Measurements from ENCODE around the gene ACTR10. TPM values are rescaled to one million over a fixed set of nuclear protein-coding genes. Genes with fewer than 3 reads are reported as not detected.

The ACTR10 gene
- total and polyA plus RNA-seq, 9 of the 15 experiments (the other 6 are each of a cell fraction or from before 2014, with no cell fraction given), result 22.0 to 66.1 (median 34.1) TPM

- TF ChIP-seq FOXO4 (CRISPR knock-in tag; IDR thresholded peaks at IDR 0.05) (no peak), ZNF3 (CRISPR knock-in tag; IDR thresholded peaks at IDR 0.05) (no peak), ETV1 (tag; conservative IDR thresholded peaks at IDR 0.05; ENCODE audit: low read depth) (0 out of 2 replicates have a peak, but pooled peaks have one; percentile 8), ZNF217 (CRISPR knock-in tag; IDR thresholded peaks at IDR 0.05) (no peak), ZNF57 (CRISPR knock-in tag; IDR thresholded peaks at IDR 0.05) (no peak), KLF6 (CRISPR knock-in tag; IDR thresholded peaks at IDR 0.05; ENCODE audit: borderline replicate concordance) (no peak), DPF2 (IDR thresholded peaks at IDR 0.05) (no peak; the same call in 1 of the 2 replicates), NRF1 (conservative IDR thresholded peaks at IDR 0.05 in 1 of 2, IDR thresholded peaks at IDR 0.05 in 1 of 2) (peak; percentile 94 to 95), PPARD (CRISPR knock-in tag; IDR thresholded peaks at IDR 0.05) (no peak), BACH1 (tag; IDR thresholded peaks at IDR 0.05) (peak; percentile 82)
- TF ChIP-seq, protein P1, sequence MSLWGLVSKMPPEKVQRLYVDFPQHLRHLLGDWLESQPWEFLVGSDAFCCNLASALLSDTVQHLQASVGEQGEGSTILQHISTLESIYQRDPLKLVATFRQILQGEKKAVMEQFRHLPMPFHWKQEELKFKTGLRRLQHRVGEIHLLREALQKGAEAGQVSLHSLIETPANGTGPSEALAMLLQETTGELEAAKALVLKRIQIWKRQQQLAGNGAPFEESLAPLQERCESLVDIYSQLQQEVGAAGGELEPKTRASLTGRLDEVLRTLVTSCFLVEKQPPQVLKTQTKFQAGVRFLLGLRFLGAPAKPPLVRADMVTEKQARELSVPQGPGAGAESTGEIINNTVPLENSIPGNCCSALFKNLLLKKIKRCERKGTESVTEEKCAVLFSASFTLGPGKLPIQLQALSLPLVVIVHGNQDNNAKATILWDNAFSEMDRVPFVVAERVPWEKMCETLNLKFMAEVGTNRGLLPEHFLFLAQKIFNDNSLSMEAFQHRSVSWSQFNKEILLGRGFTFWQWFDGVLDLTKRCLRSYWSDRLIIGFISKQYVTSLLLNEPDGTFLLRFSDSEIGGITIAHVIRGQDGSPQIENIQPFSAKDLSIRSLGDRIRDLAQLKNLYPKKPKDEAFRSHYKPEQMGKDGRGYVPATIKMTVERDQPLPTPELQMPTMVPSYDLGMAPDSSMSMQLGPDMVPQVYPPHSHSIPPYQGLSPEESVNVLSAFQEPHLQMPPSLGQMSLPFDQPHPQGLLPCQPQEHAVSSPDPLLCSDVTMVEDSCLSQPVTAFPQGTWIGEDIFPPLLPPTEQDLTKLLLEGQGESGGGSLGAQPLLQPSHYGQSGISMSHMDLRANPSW (CRISPR knock-in tag; IDR thresholded peaks at IDR 0.05), result no peak
- TF ChIP-seq, protein P2, sequence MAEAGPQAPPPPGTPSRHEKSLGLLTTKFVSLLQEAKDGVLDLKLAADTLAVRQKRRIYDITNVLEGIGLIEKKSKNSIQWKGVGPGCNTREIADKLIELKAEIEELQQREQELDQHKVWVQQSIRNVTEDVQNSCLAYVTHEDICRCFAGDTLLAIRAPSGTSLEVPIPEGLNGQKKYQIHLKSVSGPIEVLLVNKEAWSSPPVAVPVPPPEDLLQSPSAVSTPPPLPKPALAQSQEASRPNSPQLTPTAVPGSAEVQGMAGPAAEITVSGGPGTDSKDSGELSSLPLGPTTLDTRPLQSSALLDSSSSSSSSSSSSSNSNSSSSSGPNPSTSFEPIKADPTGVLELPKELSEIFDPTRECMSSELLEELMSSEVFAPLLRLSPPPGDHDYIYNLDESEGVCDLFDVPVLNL (CRISPR knock-in tag; IDR thresholded peaks at IDR 0.05; ENCODE audit: low read depth), result no peak
- TF ChIP-seq, protein P3, sequence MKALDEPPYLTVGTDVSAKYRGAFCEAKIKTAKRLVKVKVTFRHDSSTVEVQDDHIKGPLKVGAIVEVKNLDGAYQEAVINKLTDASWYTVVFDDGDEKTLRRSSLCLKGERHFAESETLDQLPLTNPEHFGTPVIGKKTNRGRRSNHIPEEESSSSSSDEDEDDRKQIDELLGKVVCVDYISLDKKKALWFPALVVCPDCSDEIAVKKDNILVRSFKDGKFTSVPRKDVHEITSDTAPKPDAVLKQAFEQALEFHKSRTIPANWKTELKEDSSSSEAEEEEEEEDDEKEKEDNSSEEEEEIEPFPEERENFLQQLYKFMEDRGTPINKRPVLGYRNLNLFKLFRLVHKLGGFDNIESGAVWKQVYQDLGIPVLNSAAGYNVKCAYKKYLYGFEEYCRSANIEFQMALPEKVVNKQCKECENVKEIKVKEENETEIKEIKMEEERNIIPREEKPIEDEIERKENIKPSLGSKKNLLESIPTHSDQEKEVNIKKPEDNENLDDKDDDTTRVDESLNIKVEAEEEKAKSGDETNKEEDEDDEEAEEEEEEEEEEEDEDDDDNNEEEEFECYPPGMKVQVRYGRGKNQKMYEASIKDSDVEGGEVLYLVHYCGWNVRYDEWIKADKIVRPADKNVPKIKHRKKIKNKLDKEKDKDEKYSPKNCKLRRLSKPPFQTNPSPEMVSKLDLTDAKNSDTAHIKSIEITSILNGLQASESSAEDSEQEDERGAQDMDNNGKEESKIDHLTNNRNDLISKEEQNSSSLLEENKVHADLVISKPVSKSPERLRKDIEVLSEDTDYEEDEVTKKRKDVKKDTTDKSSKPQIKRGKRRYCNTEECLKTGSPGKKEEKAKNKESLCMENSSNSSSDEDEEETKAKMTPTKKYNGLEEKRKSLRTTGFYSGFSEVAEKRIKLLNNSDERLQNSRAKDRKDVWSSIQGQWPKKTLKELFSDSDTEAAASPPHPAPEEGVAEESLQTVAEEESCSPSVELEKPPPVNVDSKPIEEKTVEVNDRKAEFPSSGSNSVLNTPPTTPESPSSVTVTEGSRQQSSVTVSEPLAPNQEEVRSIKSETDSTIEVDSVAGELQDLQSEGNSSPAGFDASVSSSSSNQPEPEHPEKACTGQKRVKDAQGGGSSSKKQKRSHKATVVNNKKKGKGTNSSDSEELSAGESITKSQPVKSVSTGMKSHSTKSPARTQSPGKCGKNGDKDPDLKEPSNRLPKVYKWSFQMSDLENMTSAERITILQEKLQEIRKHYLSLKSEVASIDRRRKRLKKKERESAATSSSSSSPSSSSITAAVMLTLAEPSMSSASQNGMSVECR (CRISPR knock-in tag; IDR thresholded peaks at IDR 0.05), result peak; percentile 70; the same call in 1 of the 2 replicates
- TF ChIP-seq, protein P4, sequence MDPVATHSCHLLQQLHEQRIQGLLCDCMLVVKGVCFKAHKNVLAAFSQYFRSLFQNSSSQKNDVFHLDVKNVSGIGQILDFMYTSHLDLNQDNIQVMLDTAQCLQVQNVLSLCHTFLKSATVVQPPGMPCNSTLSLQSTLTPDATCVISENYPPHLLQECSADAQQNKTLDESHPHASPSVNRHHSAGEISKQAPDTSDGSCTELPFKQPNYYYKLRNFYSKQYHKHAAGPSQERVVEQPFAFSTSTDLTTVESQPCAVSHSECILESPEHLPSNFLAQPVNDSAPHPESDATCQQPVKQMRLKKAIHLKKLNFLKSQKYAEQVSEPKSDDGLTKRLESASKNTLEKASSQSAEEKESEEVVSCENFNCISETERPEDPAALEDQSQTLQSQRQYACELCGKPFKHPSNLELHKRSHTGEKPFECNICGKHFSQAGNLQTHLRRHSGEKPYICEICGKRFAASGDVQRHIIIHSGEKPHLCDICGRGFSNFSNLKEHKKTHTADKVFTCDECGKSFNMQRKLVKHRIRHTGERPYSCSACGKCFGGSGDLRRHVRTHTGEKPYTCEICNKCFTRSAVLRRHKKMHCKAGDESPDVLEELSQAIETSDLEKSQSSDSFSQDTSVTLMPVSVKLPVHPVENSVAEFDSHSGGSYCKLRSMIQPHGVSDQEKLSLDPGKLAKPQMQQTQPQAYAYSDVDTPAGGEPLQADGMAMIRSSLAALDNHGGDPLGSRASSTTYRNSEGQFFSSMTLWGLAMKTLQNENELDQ (CRISPR knock-in tag; IDR thresholded peaks at IDR 0.05; ENCODE audit: borderline replicate concordance), result no peak
Measured at GRCh38 chr14:58244556-58245387, 44.8 kb downstream of the ACTR10 start, which contains the start of gene PSMA3 (continued).
